Hematopoietic multipotent progenitor cell treated with erythropoietin and hydrocortisone succinate and interleukin-3 and kit ligand, for 8 days (in vitro differentiated cells): ENCODE data around the gene SLC7A4.
"Not testable (repeated sequence)": the region's sequence is repeated elsewhere in the genome, so short reads cannot be mapped to it uniquely, and the experiment has no call there.

Experiments used
- DNase-seq: peaks from one replicate; pipeline ENCODE4 v3.0.0-alpha.2; 2015

The SLC7A4 gene

DNA sequence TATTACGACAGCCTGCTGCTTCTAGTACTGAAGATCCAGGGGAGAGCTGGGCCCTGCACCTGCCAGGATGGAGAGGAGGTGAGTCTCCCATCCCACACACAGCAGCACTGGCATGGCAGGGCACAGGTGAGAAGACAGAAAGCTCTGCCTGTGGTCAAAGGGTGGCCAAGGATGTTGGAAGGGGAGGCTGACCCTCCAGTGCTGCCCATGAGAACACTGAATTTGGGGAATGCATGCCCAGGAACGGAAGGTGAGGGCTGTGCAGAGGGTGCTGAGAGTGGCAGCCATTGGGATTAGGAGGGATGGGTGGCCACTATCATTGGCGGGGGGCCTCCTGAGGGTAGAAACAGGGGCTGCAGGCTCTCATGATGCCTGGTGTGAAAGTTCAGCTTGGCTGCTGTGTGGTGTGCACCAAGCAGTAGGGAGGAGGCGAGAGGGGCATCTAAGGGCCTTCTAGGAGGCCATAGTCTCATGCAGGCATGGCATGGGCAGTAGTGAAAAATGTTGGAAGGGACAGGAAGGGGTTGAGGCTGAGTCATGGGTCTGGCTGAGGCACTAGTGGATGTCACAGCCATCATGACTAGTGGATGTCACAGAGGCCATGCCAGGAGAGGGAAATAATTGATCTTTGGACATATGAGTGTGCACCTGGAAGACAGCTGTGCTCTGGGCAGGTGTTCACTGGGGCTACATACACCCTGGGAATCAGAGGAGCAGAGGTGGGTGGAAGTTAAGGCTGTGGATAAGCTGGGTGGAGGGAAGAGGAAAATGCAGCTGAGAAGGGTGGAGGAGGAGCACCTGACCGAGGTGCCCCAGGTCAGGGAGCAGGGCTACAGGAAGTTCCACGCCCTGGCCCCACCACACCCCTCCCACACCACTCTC is 10.9 kb upstream of the SLC7A4 start:
- DNase-seq, result no peak

DNA sequence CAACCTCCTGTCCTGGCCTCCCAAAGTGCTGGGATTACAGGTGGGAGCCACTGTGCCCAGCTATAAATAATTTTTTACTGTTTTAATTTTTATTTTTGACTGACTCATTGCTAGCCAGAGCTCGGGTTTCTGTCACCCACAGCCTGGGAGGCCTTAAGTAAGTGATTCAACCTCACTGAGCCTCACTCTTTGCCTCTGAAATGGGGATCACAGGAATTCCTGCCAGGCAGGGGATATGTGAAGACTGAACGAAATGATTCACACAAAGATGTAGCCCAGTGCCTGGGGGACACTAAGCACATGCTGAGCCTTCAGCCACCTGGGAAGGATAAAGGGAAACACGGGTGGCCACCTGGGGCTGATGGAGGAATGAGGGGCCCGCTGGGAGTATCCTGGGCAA is 9.6 kb upstream of the SLC7A4 start:
- DNase-seq, result no peak

GRCh38 chr22:21039158-21039557 is 6.8 kb upstream of the SLC7A4 start:
- DNase-seq, result not testable (repeated sequence)

- no peak for DNase-seq
These were observed 6.0 kb upstream of the SLC7A4 start for GRCh38 chr22:21038405-21038804.

DNA sequence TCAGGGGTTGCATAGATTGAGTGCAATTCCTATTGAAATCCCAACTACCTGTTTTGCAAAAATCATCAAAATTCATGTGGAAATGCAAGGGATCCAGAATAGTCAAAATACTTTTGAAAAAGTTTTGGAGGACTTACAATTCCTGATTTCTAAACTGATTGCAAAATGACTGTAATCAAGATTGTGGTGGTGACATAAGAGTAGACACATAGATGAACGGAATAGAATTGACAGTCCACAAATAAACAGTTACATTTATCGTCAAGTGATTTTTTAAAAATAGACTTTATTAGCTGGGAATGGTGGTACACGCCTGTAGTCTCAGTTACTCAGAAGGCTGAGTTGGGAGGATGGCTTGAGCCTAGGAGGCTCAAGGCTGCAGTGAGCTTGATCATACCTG is 2.6 kb upstream of the SLC7A4 start:
- no peak for DNase-seq

DNA sequence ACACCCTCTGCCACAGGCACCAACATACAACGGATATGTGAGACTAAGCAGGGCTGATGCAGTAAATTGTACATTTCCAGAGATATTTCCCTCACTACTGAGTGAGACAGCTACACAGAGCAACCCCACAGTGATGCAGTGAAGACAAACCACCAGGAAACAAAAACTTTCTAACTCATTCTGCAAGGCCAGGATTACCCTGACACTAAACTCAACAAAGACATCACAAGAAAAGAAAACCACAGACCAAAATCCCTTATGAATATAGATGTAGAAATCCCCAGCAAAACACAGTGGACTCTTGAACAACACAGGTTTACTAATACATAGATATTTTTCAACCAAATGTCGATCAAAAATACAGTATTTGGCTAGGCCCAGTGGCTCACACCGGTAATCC is 1.5 kb upstream of the SLC7A4 start:
- no peak for DNase-seq

DNA sequence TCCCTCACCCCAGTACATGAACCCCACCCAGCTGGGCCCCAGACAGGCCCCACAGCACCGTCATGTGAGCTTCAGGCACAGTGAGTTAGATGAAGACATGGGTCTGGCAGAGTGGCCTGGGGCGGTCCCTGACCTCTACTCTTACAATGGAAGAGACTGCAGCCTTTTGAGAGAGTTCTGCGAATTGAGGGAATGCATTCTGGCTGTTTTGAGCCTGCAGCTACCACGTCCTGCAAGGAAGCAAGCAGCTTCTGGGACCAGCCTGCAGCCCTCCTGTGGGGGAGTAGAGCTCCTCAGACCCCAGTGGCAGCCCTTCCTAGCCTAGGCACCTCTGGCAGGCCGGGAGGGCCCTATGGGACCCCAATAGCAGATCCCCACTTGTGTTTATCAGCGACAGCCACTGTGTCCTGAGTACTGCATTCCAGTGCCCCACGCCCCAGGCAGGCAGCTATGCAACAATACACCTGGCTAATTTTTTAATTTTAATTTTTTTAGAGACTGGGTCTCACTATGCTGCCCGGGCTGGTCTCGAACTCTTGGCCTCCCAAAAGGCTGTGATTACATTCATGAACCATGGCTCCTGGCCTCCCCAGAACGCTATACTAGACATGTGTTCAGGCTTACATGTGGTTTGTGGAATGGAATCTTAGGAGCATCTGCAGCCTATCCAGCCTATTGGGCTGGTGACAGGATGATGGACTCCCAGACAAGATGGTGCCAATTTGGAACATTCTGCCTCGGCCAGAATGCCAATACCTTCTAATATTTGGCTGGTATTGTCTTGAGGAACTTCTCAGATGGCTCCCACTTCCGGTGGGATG is 717 bp upstream of the SLC7A4 start:
- no peak for DNase-seq

DNA sequence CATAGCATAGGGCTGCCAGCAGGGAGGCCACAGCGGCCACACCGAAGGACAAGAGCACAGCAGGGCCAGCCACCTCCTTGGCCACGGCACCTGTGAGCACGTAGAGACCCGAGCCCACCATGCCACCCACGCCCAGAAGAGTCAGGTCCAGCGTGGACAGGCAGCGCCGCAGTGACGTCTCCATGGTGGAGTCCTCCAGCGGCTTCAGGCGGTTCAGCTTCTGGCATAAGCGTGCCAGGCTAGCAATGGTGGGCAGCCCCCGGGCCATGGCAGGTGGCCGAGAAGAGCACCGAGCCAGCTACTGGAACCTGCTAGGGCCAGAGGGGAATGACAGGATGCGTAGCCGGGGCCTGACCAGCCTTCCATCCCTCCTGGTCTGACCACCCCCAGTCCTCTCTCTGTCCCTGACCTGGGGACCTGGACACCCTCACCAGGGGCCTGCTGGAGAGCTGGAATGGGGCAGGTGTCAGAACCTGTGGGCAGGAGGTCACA is 770 bp downstream of the SLC7A4 start:
- no peak for DNase-seq

DNA sequence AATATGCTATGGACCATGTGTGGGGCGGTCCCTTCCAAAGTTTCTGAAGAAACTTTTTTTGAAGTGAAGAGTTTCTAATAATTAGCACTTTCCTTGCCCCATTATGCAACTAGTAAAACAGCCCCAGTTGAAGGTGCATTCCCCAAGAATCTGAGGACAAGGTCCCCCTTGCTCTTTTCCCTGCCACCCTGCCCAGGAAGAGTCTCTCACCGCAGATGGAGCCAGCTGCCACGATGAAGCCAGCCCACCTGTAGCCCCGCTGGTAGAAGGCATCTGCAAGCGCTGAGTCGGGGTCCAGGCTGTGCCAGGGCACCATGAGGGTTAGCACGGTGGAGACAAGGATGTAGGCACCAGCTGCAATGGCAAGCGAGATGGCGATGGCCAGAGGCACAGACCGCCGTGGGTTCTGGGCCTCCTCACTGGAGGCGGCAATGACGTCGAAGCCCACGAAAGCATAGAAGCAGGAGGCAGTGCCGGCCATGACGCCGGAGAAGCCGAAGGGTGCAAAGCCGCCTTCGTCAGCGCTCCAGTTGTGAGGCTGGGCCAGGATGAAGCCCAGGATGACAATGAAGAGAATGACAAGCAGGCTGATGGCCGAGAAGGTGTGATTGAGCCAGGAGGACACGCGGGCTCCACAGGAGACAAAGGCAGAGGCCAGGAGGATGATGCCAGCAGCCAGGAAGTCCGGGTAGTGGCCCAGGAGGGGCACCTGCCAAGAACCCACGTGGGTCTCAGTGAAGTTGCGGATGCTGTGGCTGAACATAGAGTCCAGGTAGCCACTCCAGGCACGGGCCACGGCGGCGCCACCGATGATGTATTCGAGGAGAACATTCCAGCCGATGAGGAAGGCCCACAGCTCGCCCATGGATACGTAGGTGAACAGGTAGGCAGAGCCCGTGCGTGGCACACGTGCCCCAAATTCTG is 1.5 kb downstream of the SLC7A4 start:
- no peak for DNase-seq

DNA sequence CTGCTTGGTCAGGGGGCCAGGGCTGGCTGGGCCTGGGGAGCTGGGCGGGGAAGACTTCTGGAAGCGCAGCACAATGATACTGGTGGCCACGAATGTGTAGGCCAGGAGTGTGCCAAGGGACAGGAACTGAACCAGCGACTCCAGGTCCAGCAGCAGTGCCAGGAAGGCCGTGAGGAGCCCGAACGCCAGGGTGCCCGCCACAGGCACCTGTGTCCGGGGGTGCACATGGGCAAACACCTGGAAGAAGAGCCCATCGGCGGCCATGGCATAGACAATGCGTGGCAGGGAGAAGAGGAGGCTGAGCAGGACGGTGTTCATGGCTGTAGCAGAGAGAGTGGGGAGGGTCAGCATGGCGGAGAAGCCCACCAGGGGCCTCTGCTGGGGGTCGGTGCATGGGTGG is 2.3 kb downstream of the SLC7A4 start:
- no peak for DNase-seq

DNA sequence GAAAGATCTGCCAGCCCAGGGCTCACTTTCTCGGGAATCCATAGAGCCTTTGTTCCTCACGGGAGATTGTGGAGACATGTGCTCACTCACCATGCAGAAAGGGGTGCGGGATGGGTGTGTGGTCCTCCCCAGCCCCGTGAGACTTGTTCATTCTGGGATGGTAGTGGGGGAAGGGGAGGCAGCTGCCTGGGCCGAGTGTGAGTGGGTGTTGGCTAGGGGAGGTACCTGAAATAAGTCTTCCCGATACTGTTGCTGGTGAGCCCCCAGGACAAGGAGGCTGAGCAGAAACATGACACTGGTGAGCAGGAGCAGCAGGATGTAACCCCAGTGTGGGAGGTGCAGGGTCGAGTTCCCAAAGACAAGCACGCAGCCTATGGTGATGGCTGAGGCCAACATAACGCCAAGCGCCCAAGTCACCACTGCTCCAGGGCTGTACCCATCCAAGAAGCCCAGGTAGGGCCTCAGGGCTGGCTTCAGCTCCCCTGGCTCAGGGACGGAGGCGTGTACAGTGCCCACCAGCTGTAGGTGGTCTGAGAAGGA is 2.8 kb downstream of the SLC7A4 start:
- DNase-seq, result no peak

DNA sequence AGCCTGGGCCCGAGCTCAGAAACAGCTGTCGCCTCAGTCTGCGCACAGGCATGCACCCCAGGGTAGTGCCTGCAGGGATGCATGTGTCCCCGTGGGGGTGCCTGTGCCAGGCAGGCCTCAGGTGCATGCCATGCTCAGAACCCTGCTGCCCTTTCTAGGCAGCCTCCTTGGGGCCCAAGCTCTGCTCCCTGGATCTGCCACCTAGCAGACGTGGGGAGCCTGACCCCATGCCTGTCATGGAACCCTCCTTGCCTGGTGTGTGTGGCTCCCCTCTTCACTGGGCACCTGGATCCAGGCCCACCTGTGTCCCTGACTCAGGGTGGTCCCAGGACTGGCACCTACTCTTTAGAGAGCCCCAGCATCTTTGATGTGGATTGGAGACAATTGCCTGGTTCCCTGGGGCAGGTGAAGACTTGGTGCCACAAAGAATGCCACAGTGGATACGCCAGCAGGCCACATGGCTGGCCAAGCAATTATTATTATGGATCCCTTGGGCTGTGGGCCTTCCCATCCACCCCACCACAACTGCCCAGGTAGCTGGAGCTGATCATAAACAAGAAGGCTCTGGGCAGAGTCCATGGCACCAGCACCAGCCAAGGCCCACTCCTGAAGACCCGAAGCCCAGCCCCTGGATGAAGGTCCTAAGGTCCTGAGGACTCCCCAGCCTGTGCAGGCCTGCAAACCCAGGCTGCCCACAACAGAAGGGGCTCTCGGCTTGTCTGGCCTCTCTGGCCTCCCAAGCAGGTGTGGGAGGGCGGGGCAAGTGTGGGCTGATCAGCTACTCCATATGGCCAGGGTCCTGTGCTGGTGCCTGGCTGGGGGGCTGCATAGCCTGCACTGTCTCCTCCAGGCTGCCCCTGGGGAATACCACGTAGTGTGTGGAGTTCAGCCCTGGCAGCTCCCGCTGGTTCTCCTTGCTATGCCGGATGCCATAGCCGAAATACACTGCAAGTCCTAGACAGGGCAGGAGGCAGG is 3.8 kb downstream of the SLC7A4 start:
- no peak for DNase-seq

GRCh38 chr22:21026783-21027692 is 5.3 kb downstream of the SLC7A4 start:
- no peak for DNase-seq

GRCh38 chr22:21025763-21026755 is 6.3 kb downstream of the SLC7A4 start:
- no peak for DNase-seq

DNA sequence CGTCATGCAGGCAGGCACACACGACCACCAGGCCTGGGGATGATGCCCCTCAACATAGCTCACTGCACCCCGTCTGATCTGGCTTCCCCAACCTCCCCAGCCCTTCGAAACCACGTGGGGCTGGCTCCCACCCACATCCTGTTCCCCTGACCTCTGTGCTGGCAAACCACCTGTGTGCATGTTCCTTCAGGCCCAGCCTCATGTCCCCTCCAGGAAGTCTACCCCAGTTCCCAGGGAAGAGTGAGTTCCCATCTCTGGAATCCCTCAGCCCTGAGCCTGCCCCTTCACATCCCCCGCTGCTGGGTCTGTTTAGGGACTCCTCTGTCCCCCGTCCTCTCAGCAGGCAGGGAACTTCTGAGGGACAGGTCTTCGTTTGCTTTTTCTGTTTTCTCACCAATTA is 7.1 kb downstream of the SLC7A4 start:
- no peak for DNase-seq

DNA sequence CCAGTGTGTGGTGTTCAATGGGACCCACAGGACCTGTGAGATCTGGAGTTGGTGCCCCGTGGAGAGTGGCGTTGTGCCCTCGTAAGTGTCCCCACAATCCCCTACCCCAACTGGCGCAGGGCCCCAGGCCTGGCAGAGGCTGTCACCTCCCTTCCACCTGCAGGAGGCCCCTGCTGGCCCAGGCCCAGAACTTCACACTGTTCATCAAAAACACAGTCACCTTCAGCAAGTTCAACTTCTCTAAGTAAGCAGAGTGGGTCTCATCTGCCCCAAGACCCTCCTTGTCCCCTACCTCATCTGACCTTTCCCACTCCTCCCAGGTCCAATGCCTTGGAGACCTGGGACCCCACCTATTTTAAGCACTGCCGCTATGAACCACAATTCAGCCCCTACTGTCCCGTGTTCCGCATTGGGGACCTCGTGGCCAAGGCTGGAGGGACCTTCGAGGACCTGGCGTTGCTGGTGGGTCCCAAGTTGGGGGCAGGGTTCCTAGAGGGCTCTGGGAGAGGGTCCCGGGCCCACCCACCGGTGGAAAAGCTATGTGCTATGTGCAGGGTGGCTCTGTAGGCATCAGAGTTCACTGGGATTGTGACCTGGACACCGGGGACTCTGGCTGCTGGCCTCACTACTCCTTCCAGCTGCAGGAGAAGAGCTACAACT is 9.3 kb downstream of the SLC7A4 start:
- no peak for DNase-seq

GRCh38 chr22:21022507-21022906 is 9.9 kb downstream of the SLC7A4 start:
- DNase-seq, result no peak

- DNase-seq, result peak; percentile 43
These were observed 11.4 kb downstream of the SLC7A4 start for GRCh38 chr22:21020802-21021429.
